H9 (cell line): ENCODE measurements around the gene SLC2A4RG. TPM values are rescaled to one million over a fixed set of nuclear protein-coding genes. Genes with fewer than 3 reads are reported as not detected.

Experiments
- DNase-seq: peaks from one replicate; pipeline ENCODE4 v3.0.0-alpha.2; 2017
- H2AFZ ChIP-seq: one replicate; pipeline ENCODE4 v1.6.1; 2013; ENCODE audit warnings: mild to moderate bottlenecking, low read length, control low read depth, moderate library complexity
- H2AK5ac ChIP-seq: 2 replicates; pipeline ENCODE4 v1.6.1; 2013; ENCODE audit warnings: low read length, control low read depth, mixed read lengths; ENCODE audit not compliant: insufficient read length
- H2BK120ac ChIP-seq: one replicate; pipeline ENCODE4 v1.6.1; 2013; ENCODE audit warnings: low read depth, mild to moderate bottlenecking, low read length, control low read depth, inconsistent platforms; ENCODE audit not compliant: poor library complexity, severe bottlenecking
- H2BK12ac ChIP-seq: 2 replicates; pipeline ENCODE4 v1.6.1; 2013; ENCODE audit warnings: low read length, control low read depth, mixed read lengths, low read depth; ENCODE audit not compliant: insufficient read length
- H2BK15ac ChIP-seq: 2 replicates; pipeline ENCODE4 v1.6.1; 2013; ENCODE audit warnings: low read depth, low read length, control low read depth
- H2BK20ac ChIP-seq: one replicate; pipeline ENCODE4 v1.6.1; 2013; ENCODE audit warnings: low read depth, mild to moderate bottlenecking, low read length, control low read depth, inconsistent platforms; ENCODE audit not compliant: poor library complexity, severe bottlenecking
- H2BK5ac ChIP-seq: 2 replicates; pipeline ENCODE4 v1.6.1; 2013; ENCODE audit warnings: low read length, control low read depth, mixed read lengths; ENCODE audit not compliant: insufficient read length
- H3K14ac ChIP-seq: 2 replicates; pipeline ENCODE4 v1.6.1; 2013; ENCODE audit warnings: low read length, control low read depth; ENCODE audit not compliant: insufficient read depth
- H3K18ac ChIP-seq: 2 replicates; pipeline ENCODE4 v1.6.1; 2013; ENCODE audit warnings: low read depth, mild to moderate bottlenecking, mixed read lengths, low read length, control low read depth; ENCODE audit not compliant: insufficient read length
- H3K23ac ChIP-seq: 2 replicates; pipeline ENCODE4 v1.6.1; 2013; ENCODE audit warnings: low read length, control low read depth, mixed read lengths, low read depth; ENCODE audit not compliant: insufficient read length
- H3K23me2 ChIP-seq: 2 replicates; pipeline ENCODE4 v1.6.1; 2013; ENCODE audit warnings: low read depth, mild to moderate bottlenecking, mixed read lengths, low read length, control low read depth; ENCODE audit not compliant: insufficient read length, poor library complexity, severe bottlenecking
- H3K27ac ChIP-seq: 2 replicates; pipeline ENCODE4 v1.5.1; 2013; ENCODE audit warnings: low read length, control low read depth, mixed read lengths, low read depth; ENCODE audit not compliant: insufficient read length
- H3K27me3 ChIP-seq: 2 replicates; pipeline ENCODE4 v1.6.1; 2013; ENCODE audit warnings: low read length, control low read depth, inconsistent platforms; ENCODE audit not compliant: insufficient read depth
- H3K4ac ChIP-seq: 2 replicates; pipeline ENCODE4 v1.6.1; 2013; ENCODE audit warnings: low read depth, mild to moderate bottlenecking, control low read depth, inconsistent platforms, low read length, moderate library complexity
- H3K4me1 ChIP-seq: 2 replicates; pipeline ENCODE4 v1.6.1; 2013; ENCODE audit warnings: low read length, control low read depth, inconsistent platforms; ENCODE audit not compliant: insufficient read depth
- H3K4me2 ChIP-seq: 2 replicates; pipeline ENCODE4 v1.6.1; 2013; ENCODE audit warnings: low read length, control low read depth, mixed read lengths; ENCODE audit not compliant: insufficient read length, insufficient read depth
- H3K56ac ChIP-seq: 2 replicates; pipeline ENCODE4 v1.6.1; 2013; ENCODE audit warnings: low read depth, mild to moderate bottlenecking, mixed read lengths, low read length, control low read depth; ENCODE audit not compliant: insufficient read length
- H3K79me1 ChIP-seq: 2 replicates; pipeline ENCODE4 v1.6.1; 2013; ENCODE audit warnings: low read depth, mild to moderate bottlenecking, moderate library complexity, low read length, control low read depth, inconsistent platforms; ENCODE audit not compliant: insufficient read depth, poor library complexity, severe bottlenecking
- H3K79me2 ChIP-seq: 2 replicates; pipeline ENCODE4 v1.6.1; 2013; ENCODE audit warnings: low read length, control low read depth, inconsistent platforms; ENCODE audit not compliant: insufficient read depth
- H3K9ac ChIP-seq: 2 replicates; pipeline ENCODE4 v1.6.1; 2013; ENCODE audit warnings: low read length, control low read depth, mixed read lengths; ENCODE audit not compliant: insufficient read length; ENCODE audit errors: extremely low read depth
- H3K9me3 ChIP-seq: one replicate; pipeline ENCODE4 v1.6.1; 2013; ENCODE audit warnings: low read depth, low read length, inconsistent platforms; ENCODE audit not compliant: control insufficient read depth
- H3T11ph ChIP-seq: one replicate; pipeline ENCODE4 v1.6.1; 2013; ENCODE audit warnings: mild to moderate bottlenecking, low read length, control low read depth, inconsistent platforms
- H4K20me1 ChIP-seq: one replicate; pipeline ENCODE4 v1.6.1; 2013; ENCODE audit not compliant: control insufficient read depth, insufficient read length, insufficient read depth
- H4K5ac ChIP-seq: 2 replicates; pipeline ENCODE4 v1.6.1; 2013; ENCODE audit warnings: low read depth, mild to moderate bottlenecking, mixed read lengths, low read length, control low read depth; ENCODE audit not compliant: insufficient read length
- H4K8ac ChIP-seq: replicated peaks from 2 replicates; pipeline ENCODE4 v1.6.1; 2013; ENCODE audit warnings: low read length, control low read depth, mixed read lengths, low read depth; ENCODE audit not compliant: insufficient read length
- H4K91ac ChIP-seq: 2 replicates; pipeline ENCODE4 v1.6.1; 2013; ENCODE audit warnings: low read depth, mild to moderate bottlenecking, moderate library complexity, mixed read lengths, low read length, control low read depth; ENCODE audit not compliant: insufficient read length
- H3K27ac Mint-ChIP-seq, 3 experiments: 2 replicates in 2 of 3; 3 replicates in 1 of 3; pipeline ENCODE4 v1.8.0; 2020 to 2021; ENCODE audit warnings: mixed read lengths in 3 of 3, mild to moderate bottlenecking in 1 of 3, moderate library complexity in 1 of 3
- H3K27me3 Mint-ChIP-seq: 2 replicates; pipeline ENCODE4 v1.8.0; 2021; ENCODE audit warnings: low read depth, mild to moderate bottlenecking, moderate library complexity, mixed read lengths
- H3K36me3 Mint-ChIP-seq, 3 experiments: 2 replicates in 2 of 3; 3 replicates in 1 of 3; pipeline ENCODE4 v1.8.0; 2020 to 2021; ENCODE audit warnings: low read depth in 3 of 3, mixed read lengths in 3 of 3; ENCODE audit not compliant: insufficient read depth in 1 of 3
- H3K4me1 Mint-ChIP-seq, 2 experiments: 2 replicates each; pipeline ENCODE4 v1.8.0; 2020; ENCODE audit warnings: mixed read lengths in 2 of 2
- H3K4me3 Mint-ChIP-seq, 2 experiments: 2 replicates in 1 of 2; 3 replicates in 1 of 2; pipeline ENCODE4 v1.8.0; 2020 to 2021; ENCODE audit warnings: mild to moderate bottlenecking in 2 of 2, mixed read lengths in 2 of 2, moderate library complexity in 1 of 2
- H3K9me3 Mint-ChIP-seq, 2 experiments: 2 replicates in 1 of 2; 3 replicates in 1 of 2; pipeline ENCODE4 v1.8.0; 2020; ENCODE audit warnings: mild to moderate bottlenecking in 2 of 2, mixed read lengths in 2 of 2, moderate library complexity in 1 of 2
- WGBS: extraction: QIAGEN DNeasy Blood & Tissue Kit; methylation state at CpG from one replicate; pipeline ENCODE4 v1.1.7; 2013; ENCODE audit warnings: missing lambda C conversion rate, low lambda C conversion rate, mixed read lengths; ENCODE audit not compliant: insufficient read length; ENCODE audit errors: extremely low coverage; 5-methylcytosine and 5-hydroxymethylcytosine counted together
- total RNA-seq: library from RNA; stranded (reverse); gene quantifications from 2 replicates; pipeline ENCODE4 v1.2.1, GENCODE V29; 2021
- TF ChIP-seq, protein P1 (sequence below): fragments of 200-600 bp; sonication (generic); conservative IDR thresholded peaks from 3 replicates; pipeline ENCODE4 v1.8.0; 2021; ENCODE audit warnings: antibody characterized with exemption, mild to moderate bottlenecking

Gene SLC2A4RG
- total RNA-seq, 1 experiment from 2014 or later: 43.9 TPM

DNA sequence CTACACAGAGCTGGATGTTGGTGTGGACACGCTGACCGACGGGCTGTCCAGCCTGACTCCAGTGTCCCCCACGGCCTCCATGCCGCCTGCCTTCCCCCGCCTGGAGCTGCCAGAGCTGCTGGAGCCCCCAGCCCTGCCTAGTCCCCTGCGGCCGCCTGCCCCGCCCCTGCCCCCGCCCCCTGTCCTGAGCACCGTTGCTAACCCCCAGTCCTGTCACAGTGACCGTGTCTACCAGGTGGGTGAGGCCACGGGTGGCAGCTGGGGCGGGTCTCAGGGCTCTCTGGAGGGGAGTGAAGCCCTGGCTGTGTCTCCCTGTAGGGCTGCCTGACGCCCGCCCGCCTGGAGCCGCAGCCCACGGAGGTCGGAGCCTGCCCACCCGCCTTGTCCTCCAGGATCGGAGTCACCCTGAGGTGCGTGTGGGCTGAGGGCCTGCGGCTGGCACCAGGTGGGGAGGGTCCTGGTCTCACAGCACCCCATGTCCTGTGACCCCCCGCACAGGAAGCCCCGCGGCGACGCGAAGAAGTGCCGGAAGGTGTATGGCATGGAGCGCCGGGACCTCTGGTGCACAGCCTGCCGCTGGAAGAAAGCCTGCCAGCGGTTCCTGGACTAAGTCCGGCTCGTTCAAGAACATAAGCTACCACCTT lies 2.9 kb downstream of the SLC2A4RG start:
- Histone ChIP-seq H3K79me1 (no peaks in the 10 kb centered on the region), H4K91ac (no peak overlapping the region), H2BK120ac (no peak overlapping the region), H2AFZ (no peak overlapping the region), H3K23me2 (peaks cover 9% of the 10 kb centered on the region), H3K23ac (no peak overlapping the region), H4K20me1 (no peaks in the 10 kb centered on the region), H3K27me3 (no peaks in the 10 kb centered on the region), H3K79me2 (no peaks in the 10 kb centered on the region), H3K56ac (no peak overlapping the region), H3K4me2 (no peak overlapping the region), H2BK20ac (no peak overlapping the region), H3K9ac (no peak overlapping the region), H3T11ph (no peak overlapping the region), H3K27ac (no peak overlapping the region), H3K9me3 (no peaks in the 10 kb centered on the region), H3K4me1 (no peaks in the 10 kb centered on the region), H3K14ac (no peak overlapping the region), H2AK5ac (no peak overlapping the region), H3K4ac (no peak overlapping the region), H4K5ac (no peak overlapping the region), H2BK5ac (no peak overlapping the region), H2BK15ac (no peak overlapping the region), H2BK12ac (no peak overlapping the region), H4K8ac (no peak overlapping the region), H3K18ac (no peak overlapping the region)
- Mint-ChIP-seq H3K36me3 (peaks cover 0 to 14% (median 14%) of the 10 kb centered on the region in 3 experiments; a peak in 4 of 7 replicates), H3K27me3 (no peaks in the 10 kb centered on the region), H3K27ac (no peak overlapping the region), H3K4me1 (peaks cover 0 to 2% of the 10 kb centered on the region in 2 experiments; a peak in 1 of 4 replicates), H3K4me3 (no peak overlapping the region), H3K9me3 (no peaks in the 10 kb centered on the region)
- TF ChIP-seq, protein P1, sequence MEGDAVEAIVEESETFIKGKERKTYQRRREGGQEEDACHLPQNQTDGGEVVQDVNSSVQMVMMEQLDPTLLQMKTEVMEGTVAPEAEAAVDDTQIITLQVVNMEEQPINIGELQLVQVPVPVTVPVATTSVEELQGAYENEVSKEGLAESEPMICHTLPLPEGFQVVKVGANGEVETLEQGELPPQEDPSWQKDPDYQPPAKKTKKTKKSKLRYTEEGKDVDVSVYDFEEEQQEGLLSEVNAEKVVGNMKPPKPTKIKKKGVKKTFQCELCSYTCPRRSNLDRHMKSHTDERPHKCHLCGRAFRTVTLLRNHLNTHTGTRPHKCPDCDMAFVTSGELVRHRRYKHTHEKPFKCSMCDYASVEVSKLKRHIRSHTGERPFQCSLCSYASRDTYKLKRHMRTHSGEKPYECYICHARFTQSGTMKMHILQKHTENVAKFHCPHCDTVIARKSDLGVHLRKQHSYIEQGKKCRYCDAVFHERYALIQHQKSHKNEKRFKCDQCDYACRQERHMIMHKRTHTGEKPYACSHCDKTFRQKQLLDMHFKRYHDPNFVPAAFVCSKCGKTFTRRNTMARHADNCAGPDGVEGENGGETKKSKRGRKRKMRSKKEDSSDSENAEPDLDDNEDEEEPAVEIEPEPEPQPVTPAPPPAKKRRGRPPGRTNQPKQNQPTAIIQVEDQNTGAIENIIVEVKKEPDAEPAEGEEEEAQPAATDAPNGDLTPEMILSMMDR: no peak
- no CpG with 5 or more reads among the region's 37 CpGs for WGBS
- no peak for DNase-seq
